NCI-H146 treated with DMSO at 0.1 percent for 48 hours (cell line): ENCODE data around the gene PSG4.
"Not testable (repeated sequence)": the region's sequence is repeated elsewhere in the genome, so short reads cannot be mapped to it uniquely, and the experiment has no call there.

Source experiments
- DNase-seq: peaks from one replicate; lab custom pipeline; 2025; ENCODE audit not compliant: unreplicated experiment; lab: John Stamatoyannopoulos, UW

PSG4 gene

DNA sequence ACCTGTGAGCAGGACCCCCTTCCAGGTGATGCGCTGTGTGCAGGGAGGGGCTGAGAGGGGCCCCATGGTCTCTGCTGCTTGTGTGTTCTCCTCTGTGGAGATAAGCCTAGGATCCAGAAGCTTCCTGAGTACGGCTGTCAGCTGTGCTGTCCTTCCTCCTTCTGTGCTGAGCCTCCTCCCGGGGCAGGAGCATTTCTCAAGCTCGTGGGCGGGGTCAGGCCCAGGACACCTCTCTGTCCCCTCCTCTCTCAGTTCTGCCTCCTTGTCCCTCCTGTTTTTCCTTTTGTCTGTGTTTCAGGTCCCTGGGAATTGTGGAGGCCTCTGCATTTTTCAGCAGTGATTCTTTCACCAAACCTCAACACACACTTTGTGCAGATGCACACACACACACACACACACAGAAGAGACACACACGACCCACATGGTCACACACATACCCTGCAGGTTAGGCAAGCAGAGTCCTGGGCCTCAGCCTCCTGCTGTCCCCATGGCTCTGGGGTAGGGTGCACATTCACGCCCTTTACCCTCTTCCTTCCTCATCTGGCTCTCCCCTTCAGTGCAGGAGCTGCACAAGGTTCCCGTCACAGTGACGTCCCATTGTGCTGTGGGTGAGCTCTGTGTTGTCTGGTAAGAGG, at the start of gene PSG4:
Gene PSG4 (minus strand): TSS at position 168 of the 635 bp plus-strand sequence. CDS start 102 bp downstream, at position 66.
- DNase-seq: not testable (repeated sequence)

DNA sequence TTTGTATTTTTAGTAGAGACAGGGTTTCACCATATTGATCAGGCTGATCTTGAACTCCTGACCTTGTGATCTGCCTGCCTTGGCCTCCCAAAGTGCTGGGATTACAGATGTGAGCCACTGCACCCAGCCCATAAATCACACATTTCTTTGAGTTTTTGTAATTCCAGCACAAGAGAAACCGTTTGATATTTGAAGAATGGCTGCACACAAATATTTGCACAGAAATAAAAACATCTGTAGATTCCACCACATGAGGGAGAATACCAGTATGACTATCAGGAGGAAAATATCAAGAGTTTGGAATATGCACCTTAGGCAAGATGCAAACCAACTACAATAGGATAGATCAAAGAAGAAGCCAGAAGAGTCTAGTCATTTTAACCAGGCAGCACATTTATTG, 46.0 kb upstream of the PSG4 start:
- DNase-seq: not testable (repeated sequence)

DNA sequence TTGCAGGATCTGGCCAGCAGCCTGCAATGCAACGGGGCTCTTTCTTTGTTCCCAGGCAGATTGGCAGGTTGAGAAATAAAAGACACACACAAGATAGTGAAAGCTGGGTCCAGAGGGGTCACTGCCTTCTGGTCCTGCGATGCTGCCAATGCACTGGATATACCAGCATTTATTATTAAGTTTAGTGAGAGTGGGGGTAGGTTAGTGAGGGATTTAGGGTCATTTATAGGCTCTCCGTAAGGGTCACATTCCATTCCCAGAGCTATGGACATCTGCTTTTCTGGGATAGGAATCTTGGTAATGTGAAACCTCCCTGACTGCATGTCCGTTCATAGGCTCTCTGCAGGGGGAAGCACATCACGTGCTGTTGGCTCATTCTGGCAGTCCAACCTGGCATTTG, 44.9 kb upstream of the PSG4 start:
- DNase-seq: not testable (repeated sequence)

DNA sequence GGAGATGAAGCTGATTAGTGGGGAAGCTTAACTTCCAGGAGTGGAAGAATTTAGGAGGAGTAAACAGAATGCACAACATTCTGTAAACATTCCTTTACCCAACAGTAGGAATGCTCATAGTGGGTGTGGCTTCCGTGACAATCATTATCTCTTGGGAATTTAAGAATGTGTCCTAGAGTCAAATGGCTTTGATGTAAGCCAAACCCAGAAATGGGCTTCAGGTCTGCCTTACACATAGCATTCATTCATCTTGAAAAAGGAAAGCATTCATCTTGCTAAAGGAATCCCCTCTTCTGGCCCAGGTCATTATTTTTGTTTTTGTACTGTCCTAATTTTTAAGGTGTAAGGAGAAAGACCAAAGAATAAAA, 43.2 kb upstream of the PSG4 start:
- not testable (repeated sequence) for DNase-seq

DNA sequence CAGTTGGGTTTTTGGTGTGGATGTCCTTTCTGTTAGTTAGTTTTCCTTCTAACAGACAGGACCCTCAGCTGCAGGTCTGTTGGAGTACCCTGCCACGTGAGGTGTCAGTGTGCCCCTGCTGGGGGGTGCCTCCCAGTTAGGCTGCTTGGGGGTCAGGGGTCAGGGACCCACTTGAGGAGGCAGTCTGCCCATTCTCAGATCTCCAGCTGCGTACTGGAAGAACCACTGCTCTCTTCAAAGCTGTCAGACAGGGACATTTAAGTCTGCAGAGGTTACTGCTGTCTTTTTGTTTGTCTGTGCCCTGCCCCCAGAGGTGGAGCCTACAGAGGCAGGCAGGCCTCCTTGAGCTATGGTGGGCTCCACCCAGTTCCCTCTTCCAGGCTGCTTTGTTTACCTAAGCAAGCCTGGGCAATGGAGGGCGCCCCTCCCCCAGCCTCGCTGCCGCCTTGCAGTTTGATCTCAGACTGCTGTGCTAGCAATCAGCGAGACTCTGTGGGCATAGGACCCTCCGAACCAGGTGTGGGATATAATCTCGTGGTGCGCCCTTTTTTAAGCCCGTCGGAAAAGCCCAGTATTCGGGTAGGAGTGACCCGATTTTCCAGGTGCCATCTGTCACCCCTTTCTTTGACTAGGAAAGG, 41.9 kb upstream of the PSG4 start:
- DNase-seq: not testable (repeated sequence)

DNA sequence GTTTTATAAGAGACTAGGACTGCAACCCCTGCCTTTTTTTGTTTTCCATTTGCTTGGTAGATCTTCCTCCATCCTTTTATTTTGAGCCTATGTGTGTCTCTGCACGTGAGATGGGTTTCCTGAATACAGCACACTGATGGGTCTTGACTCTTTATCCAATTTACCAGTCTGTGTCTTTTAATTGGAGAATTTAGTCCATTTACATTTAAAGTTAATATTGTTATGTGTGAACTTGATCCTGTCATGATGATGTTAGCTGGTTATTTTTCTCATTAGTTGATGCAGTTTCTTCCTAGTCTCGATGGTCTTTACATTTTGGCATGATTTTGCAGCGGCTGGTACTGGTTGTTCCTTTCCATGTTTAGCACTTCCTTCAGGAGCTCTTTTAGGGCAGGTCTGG, 40.4 kb upstream of the PSG4 start:
- DNase-seq: not testable (repeated sequence)

DNA sequence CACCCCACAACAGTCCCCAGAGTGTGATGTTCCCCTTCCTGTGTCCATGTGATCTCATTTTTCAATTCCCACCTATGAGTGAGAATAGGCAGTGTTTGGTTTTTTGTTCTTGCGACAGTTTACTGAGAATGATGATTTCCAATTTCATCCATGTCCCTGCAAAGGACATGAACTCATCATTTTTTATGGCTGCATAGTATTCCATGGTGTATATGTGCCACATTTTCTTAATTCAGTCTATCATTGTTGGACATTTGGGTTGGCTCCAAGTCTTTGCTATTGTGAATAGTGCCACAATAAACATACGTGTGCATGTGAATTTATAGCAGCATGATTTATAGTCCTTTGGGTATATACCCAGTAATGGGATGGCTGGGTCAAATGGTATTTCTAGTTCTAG, 36.8 kb upstream of the PSG4 start:
- DNase-seq: not testable (repeated sequence)

DNA sequence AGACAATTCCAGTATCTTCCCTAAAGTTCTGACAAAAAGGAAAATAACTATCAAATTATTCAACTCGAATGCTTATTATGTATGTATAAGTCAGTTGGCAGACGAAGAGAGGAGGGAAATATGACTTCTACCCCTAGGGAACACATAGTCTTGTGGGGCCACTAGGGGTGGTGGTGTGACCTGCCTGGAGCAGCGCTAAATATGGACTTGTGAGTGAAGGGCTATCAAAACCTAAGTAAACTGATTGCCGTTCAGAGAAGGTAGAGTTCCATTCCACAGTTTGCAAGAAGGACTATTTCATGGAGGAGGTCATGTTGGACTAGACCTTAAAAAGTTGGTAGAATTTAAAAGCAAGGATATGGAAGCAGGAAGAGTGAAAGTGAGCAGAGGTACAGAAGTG, 32.8 kb upstream of the PSG4 start:
- not testable (repeated sequence) for DNase-seq

DNA sequence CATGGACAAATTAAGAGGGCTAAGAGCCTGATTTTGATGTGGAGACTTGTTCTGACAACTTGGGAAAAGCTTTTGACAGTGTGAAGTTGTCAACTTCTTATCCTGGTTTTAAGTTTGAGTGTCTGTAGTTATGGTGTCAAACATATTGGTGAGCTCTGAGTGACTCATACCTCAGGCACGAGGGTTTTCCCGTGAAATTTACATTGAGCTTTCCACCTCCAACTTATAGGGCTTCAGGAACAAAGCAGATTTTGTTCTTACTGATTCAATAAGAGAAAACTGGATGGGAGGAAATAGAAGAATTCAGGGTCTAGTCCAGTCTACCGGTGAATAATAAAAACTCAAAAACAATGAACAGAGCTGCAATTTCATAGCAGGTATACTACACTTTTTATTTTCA, 30.2 kb upstream of the PSG4 start:
- DNase-seq: not testable (repeated sequence)

DNA sequence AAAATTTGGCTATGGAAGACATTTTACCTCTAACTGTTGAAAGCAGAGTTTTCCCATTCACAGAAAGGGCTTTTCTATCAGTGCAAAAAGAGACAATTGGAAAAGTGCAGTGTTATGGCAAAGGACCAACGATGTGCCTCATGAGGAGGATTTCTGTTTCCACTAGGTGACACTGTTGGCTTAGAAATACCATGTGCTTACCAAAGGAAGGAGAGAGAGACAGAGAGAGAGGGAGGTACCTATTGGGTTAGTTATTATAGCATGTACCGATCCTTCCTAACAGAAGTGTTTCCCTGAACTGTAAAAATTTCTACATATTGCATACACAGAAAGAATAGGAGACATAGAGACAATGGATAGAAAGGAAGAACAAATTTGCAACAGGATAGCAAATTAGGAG, 23.9 kb upstream of the PSG4 start:
- no peak for DNase-seq

DNA sequence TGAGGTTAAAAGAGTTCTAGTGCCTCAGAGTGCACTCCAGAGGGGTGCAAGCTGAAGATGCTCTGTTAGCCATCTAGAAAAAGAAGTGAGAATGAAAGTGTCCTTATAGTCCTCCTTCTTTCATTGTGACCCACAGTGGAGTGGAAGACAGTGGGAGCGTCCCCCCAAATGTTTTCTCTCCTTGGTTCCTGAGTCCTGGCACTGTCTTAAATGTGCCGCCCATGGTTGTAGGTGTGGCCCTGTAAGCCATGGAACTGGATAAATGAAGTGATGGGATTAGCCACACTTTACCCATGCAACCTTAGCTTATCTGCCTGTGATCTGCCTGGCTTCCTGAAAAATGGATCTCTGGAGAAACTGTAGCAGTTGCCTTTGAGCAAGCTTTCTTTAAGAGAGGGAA, 23.3 kb upstream of the PSG4 start:
- not testable (repeated sequence) for DNase-seq

DNA sequence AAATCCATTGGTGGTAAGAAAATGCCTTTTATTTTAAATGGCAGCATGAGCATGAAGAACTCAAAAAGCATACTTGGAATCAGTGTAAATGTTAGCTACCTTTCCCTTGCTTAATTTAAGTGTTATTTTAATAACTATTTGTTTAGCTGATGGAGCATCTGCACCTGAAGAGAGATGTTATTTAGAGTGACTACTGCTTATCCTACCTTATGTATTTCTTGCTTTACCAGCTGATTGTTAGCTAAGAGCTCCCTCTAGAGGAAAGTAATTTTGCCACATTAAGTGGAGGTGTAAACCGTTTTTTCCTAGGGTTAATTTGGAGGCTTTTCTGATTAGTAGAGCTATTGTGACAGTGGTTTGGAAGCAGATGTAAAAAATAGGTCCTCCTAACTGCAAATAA, 21.5 kb upstream of the PSG4 start:
- DNase-seq: not testable (repeated sequence)

DNA sequence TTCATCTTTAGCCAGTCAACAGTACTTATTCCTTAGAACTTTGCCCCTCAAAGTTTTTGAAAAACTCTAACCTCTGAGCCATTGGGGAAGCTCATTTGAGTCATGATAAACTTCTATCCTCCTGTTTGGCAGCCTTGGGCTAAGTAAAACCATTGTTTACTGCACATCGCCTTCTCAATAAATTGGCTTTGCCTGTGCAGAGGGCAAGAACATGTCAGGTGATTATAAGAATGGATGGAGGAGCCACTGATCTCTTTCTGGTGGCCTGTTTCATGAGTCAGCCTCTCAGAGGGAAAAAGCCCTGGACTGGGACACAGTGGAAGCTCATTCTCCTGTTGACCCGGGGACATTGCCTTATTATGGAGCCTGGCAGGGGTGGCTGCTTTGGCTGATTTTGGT, 19.4 kb upstream of the PSG4 start:
- no peak for DNase-seq

DNA sequence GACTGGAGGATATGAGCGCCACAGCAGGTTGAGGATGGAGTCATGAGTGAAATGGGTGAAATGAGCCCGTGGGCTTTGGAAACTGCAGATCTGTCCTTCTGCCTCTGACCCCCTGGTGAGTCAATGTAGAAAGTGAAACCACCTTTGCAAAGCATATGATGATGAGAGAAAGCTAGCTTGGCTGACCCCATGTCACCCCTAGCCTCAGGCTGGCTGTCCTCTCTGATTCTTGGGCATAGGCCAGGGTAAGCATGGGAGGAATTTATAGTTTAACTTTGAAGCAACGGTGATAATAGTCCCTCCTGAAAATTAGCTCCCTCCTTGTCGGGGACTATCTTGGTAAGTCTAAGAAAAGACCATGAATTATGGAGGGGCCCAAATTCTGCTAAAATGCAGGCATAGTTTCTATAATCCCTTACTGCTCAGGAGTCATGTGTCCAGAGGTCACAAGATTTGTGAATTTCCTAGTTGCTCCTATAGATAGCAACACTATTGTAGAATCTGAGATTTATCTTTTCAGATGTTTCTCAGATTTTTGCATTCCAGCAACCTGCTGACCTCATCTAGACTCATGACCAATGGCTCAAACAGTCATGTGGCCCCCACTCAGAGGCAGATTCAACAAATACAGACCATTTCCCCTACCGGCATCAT, 18.9 kb upstream of the PSG4 start:
- not testable (repeated sequence) for DNase-seq

DNA sequence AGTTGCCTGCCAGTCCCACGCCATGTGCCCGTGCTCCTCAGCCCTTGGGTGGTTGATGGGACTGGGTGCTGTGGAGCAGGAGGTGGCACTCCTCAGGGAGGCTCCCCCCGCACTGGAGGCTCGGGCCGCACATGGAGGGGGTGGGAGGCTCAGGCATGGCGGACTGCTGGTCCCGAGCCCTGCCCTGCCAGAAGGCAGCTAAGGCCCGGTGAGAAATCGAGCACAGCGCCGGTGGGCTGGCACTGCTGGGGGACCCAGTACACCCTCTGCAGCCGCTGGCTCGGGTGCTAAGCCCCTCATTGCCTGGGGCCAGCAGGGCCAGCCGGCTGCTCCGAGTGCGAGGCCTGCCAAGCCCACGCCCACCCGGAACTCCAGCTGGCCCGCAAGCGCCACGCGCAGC, 16.5 kb upstream of the PSG4 start:
- DNase-seq: not testable (repeated sequence)

DNA sequence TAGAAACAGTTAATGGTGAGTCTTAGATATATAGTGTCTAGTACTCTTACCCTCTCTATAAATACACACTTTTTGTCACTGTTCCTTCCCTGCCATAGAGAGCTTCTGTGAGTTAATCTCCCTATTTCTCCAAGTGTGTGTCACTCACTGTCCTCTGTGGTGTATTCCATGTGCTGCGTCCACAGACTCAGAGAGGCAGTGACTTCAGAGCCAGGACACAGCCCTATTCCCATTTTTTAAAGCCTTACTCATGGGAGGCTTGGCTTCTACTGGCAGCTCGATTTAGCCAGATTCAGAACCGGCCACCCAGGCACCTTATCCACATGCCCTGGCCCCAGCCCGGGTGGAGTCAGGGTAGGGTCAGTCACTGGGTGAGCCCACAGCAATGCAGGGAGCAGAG, 13.7 kb upstream of the PSG4 start:
- not testable (repeated sequence) for DNase-seq

DNA sequence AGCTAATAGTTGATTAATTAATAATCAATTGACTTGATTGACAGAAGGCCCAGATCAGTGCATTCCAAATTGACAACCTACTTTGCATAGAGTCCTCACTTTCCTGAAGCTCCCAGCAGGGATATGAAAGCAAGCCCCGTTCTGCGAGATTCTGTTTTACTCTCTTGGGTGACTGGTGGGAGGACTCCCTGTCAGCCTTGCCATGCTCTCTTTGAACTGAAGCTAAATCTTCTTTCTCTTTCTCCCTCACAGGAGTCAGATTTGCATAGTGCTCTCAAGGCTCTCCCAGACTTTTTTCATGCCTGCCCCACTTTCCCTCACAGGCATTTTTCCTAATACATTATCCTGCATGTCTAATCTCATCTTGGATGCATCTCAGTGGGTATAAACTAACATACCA, 10.4 kb upstream of the PSG4 start:
- DNase-seq: not testable (repeated sequence)

DNA sequence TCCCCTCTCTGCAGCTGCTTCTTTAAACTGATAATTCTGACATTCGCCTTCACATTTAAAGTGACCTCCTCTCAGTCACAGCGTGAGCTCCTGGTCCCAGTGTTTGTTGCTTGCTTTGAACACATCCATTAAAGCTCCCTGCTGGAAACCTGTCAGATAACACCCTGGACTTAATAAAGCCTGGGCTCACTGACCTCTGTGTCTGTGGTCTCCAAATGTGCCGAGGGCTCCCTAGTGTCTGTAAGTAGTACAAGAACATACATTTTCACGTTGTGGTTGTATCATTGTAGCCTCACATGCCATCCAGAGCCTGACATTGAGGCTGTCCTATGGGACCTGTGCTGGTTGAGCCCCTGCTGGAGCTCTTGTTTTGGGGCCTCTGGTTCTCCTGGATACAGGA, 2.6 kb upstream of the PSG4 start:
- no peak for DNase-seq

DNA sequence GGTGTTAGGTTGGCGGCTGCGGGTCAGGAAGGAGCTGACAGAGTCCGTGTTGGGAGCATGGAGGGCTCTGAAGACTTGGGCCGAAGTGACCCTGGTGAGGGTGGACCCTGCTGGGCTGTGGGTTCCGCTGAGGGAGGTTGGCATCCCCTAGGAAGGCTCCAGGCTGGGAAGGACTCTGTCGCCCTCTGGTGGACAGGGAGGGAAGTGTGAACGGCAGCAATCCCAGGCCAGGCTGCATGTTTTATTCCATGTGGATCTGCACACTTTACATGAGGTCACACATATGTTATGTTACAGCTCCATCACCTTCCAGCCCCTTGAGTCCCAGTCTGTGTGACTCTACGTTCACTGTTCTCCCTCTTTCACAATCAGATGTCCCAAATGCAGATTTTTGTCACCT, 1.7 kb upstream of the PSG4 start:
- not testable (repeated sequence) for DNase-seq

DNA sequence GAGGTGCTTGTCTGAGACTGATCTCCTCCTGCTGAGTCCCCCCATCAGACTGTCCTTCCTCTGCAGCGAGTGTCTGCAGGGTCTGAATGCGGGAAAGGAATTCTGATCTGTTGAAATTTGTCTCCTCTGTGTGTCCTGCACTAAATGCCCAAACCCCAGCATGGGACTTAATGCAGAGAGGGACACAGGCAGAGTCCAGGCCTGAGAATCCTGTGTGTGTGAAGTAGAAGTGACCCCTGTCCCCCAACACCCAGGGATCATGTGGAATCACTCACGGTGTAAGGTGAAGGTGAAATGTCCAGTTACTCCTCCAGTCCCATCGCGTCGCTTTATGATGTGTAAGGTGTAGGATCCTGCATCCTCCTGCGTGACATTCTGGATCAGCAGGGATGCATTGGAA, 1.8 kb downstream of the PSG4 start:
- DNase-seq: not testable (repeated sequence)

DNA sequence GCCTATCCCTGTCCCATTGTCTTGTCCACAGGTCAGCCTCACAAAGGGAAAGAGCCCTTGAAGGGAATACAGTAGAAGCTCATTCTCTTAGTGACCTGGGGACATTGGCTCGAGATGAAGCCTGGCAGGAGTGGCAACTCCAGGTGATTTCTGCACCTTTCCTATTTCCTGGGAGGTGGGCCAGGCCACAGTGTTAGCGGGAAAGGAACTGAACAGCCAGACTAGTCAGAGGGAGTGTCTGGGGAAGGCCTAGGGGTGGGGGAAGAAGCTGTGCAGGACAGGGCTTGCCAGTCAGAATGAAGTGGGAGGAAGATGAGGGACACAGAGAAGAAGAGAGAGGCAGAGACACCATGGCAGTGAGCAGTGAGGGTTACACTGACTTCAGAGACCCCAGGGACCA, 3.5 kb downstream of the PSG4 start:
- DNase-seq: not testable (repeated sequence)

DNA sequence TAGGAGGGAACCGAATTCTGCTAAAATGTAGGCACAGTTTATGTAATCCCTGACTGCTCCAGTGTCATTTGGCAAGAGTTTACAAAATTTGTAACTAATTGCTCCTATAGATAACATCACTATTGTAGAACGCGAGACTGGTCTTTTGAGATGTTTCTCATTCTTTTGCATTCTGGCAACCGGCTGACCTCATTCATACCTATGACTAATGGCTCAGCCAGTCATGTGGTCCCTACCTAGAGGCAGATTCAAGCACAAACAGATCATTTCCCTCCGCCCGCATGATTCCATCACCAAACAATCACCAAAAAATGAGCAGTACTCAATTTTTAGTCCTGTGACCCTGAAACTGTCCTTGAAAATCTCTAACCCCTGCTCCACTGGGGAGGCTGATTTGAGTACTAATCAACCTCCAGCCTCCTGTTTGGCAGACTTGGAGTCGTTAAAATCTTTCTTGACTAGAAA, 4.1 kb downstream of the PSG4 start:
- DNase-seq: not testable (repeated sequence)
